ENCODE results near the gene CCNK.

Gene CCNK

GRCh38 chr14:99451234-99451633 lies 30.0 kb upstream of the CCNK start:
- TF ChIP-seq CTCF (IDR thresholded peaks at IDR 0.05; ENCODE audit: borderline replicate concordance, control extremely low read depth, extremely low read depth, insufficient read depth, missing control alignments) = no peak
- DNase-seq (ENCODE audit: low spot score) = no peak
- in situ Hi-C loops (cut with MboI; ENCODE audit: low sequenced_read_pairs, unreplicated experiment) = no loop called here

GRCh38 chr14:99452968-99453367 lies 28.2 kb upstream of the CCNK start:
- DNase-seq (ENCODE audit: low spot score) = no peak
- in situ Hi-C loops (cut with MboI; ENCODE audit: low sequenced_read_pairs, unreplicated experiment) = no loop called here
- no peak for TF ChIP-seq CTCF (IDR thresholded peaks at IDR 0.05; ENCODE audit: borderline replicate concordance, control extremely low read depth, extremely low read depth, insufficient read depth, missing control alignments)

GRCh38 chr14:99454246-99454645 lies 27.0 kb upstream of the CCNK start:
- no peak for DNase-seq (ENCODE audit: low spot score)
- no peak for TF ChIP-seq CTCF (IDR thresholded peaks at IDR 0.05; ENCODE audit: borderline replicate concordance, control extremely low read depth, extremely low read depth, insufficient read depth, missing control alignments)
- in situ Hi-C loops (cut with MboI; ENCODE audit: low sequenced_read_pairs, unreplicated experiment) = no loop called here

GRCh38 chr14:99459481-99460100 lies 21.6 kb upstream of the CCNK start:
- TF ChIP-seq CTCF (IDR thresholded peaks at IDR 0.05; ENCODE audit: borderline replicate concordance, control extremely low read depth, extremely low read depth, insufficient read depth, missing control alignments) = no peak
- in situ Hi-C loops (cut with MboI; ENCODE audit: low sequenced_read_pairs, unreplicated experiment) = no loop called here
- DNase-seq (ENCODE audit: low spot score) = no peak

GRCh38 chr14:99460793-99461192 lies 20.4 kb upstream of the CCNK start:
- TF ChIP-seq CTCF (IDR thresholded peaks at IDR 0.05; ENCODE audit: borderline replicate concordance, control extremely low read depth, extremely low read depth, insufficient read depth, missing control alignments) = no peak
- in situ Hi-C loops (cut with MboI; ENCODE audit: low sequenced_read_pairs, unreplicated experiment) = no loop called here
- no peak for DNase-seq (ENCODE audit: low spot score)

GRCh38 chr14:99461411-99462085 lies 19.7 kb upstream of the CCNK start:
- no peak for TF ChIP-seq CTCF (IDR thresholded peaks at IDR 0.05; ENCODE audit: borderline replicate concordance, control extremely low read depth, extremely low read depth, insufficient read depth, missing control alignments)
- in situ Hi-C loops (cut with MboI; ENCODE audit: low sequenced_read_pairs, unreplicated experiment) = no loop called here
- no peak for DNase-seq (ENCODE audit: low spot score)

Data from GM13976 (cell line).